Right hindlimb (tissue), 1 donor: ENCODE data around the gene CNIH1.
"Not testable (repeated sequence)": the region's sequence is repeated elsewhere in the genome, so short reads cannot be mapped to it uniquely, and the experiment has no call there.

Source experiments
- DNase-seq: peaks from one replicate; pipeline ENCODE4 v3.0.0-alpha.2; 2018

Gene CNIH1

GRCh38 chr14:54465654-54466053 lies 24.5 kb upstream of the CNIH1 start:
- DNase-seq: no peak

- DNase-seq: no peak
Measured at GRCh38 chr14:54462048-54462447, 20.9 kb upstream of the CNIH1 start.

GRCh38 chr14:54459106-54459505 lies 17.9 kb upstream of the CNIH1 start:
- no peak for DNase-seq

- DNase-seq: not testable (repeated sequence)
Measured at GRCh38 chr14:54458536-54458935, 17.4 kb upstream of the CNIH1 start.

GRCh38 chr14:54457609-54457996 lies 16.4 kb upstream of the CNIH1 start:
- DNase-seq: no peak

- DNase-seq: not testable (repeated sequence)
Measured at GRCh38 chr14:54456820-54457608, 15.8 kb upstream of the CNIH1 start.

- no peak for DNase-seq
Measured at GRCh38 chr14:54455363-54455762, 14.2 kb upstream of the CNIH1 start.

GRCh38 chr14:54453990-54454389 lies 12.8 kb upstream of the CNIH1 start:
- not testable (repeated sequence) for DNase-seq

- DNase-seq: no peak
Measured at GRCh38 chr14:54453252-54453651, 12.1 kb upstream of the CNIH1 start.

- DNase-seq: no peak
Measured at GRCh38 chr14:54451961-54452360, 10.8 kb upstream of the CNIH1 start.

GRCh38 chr14:54451121-54451601 lies 10.0 kb upstream of the CNIH1 start:
- no peak for DNase-seq

- DNase-seq: no peak
Measured at GRCh38 chr14:54450535-54450934, 9.4 kb upstream of the CNIH1 start.

GRCh38 chr14:54447231-54447692 lies 6.1 kb upstream of the CNIH1 start:
- DNase-seq: no peak

GRCh38 chr14:54446161-54446693 lies 5.1 kb upstream of the CNIH1 start:
- DNase-seq: peak; percentile 23

GRCh38 chr14:54444681-54445080 lies 3.5 kb upstream of the CNIH1 start:
- DNase-seq: peak; percentile 30

- peak; percentile 37 for DNase-seq
Measured at GRCh38 chr14:54443981-54444380, 2.8 kb upstream of the CNIH1 start.

GRCh38 chr14:54442961-54443360 lies 1.8 kb upstream of the CNIH1 start:
- DNase-seq: not testable (repeated sequence)

- DNase-seq: no peak
Measured at GRCh38 chr14:54440476-54440872, 700 bp downstream of the CNIH1 start.

- DNase-seq: no peak
Measured at GRCh38 chr14:54440037-54440436, 1.1 kb downstream of the CNIH1 start.

GRCh38 chr14:54438703-54439102 lies 2.5 kb downstream of the CNIH1 start:
- DNase-seq: no peak

- DNase-seq: not testable (repeated sequence)
Measured at GRCh38 chr14:54437954-54438353, 3.2 kb downstream of the CNIH1 start.

- no peak for DNase-seq
Measured at GRCh38 chr14:54435500-54435981, 5.6 kb downstream of the CNIH1 start.

- no peak for DNase-seq
Measured at GRCh38 chr14:54428527-54428926, 12.6 kb downstream of the CNIH1 start.

GRCh38 chr14:54427871-54428270 lies 13.3 kb downstream of the CNIH1 start:
- no peak for DNase-seq
